Dermis microvascular lymphatic vessel endothelial cell (primary cell): ENCODE measurements around the gene TFRC. TPM values are rescaled to one million over a fixed set of nuclear protein-coding genes. Genes with fewer than 3 reads are reported as not detected.
"Not testable (repeated sequence)": the region's sequence is repeated elsewhere in the genome, so short reads cannot be mapped to it uniquely, and the experiment has no call there.

ENCODE experiments used
- DNase-seq, 2 donors: peaks; one replicate each; pipeline versions ENCODE4 v3.0.0 to v3.0.0-alpha.2; 2010; ENCODE audit warnings: low read depth in 2 of 2
- total RNA-seq: library from RNA; depleted of rRNA; stranded (reverse); fragments of >200 nt; gene quantifications from 2 replicates; pipeline ENCODE4 v1.2.1, GENCODE V29; 2014

Gene TFRC
- total RNA-seq = 99.6 and 160 TPM in 2 replicates

DNA sequence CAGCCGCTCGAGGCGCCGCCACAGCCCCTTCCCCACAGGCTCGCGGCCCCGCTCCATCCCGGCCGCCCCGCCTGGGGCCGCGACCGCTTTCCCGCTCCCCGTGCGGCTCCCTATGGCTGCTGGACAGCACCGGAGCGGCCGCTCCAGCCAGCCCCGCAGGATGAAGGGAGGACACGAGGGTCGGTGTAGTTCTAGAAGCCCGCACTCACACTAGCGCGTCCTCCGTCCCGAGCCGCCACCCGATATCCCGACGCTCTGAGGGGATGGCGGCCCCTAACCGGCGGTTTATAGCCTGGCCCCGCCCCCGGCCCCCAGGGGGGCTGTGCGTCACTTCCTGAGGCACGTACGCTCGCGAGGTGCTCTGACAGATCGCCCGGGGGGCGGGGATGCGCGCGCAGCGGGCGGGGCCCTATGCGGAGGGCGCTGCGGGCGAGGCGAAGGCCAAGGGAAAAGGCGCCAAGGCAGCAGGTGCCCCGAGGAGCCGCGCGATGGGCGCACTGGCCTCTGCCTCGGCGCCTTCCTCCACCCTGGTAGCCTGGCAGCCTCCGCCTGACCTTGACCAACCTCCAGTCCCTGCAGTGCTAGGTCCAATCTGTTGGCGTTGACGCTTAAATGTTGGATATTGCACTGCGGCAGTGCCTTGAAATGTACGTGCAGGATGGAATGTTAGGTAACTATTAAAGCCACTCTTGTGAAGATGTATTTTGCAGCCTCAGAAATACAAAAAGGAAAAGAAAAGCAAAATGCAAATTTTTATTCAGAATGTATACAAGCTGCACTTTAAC is at the start of gene TFRC:
TSS of gene TFRC (minus strand) at position 257 of the 785 bp plus-strand sequence. CDS start 4,991 bp downstream, outside the sequence.
- DNase-seq = peak; percentile 74 to 88

DNA sequence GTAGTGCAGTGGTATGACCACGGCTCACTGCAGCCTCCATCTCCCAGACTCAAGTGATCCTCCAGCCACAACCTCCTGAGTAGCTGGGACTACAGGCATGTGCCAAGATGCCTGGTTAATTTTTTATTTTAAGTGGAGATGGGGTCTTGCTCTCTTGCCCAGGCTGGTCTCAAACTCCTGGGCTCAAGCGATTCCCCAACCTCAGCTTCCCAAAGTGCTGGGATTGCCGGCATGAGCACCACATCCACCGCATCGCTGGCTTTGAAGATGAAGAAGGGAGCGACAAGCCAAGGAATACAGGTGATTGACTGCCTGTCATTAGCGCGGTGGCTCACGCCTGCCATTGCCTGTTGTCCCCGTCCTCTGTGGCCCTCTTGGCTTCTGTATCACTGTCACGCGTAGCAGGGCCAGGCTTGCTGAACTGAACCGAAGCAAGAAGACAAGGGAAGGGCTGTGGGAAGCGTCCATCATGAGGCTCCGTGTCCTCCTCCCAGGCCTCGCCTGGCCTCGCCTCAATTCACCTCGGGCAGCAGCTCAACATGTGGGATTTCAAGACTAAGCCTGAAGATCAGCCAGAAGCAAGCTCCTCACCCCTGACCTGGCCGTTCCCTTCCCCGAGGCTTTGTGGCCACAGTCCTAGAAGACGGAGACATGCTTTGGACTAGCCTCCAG is 46.4 kb upstream of the TFRC start:
- no peak for DNase-seq

DNA sequence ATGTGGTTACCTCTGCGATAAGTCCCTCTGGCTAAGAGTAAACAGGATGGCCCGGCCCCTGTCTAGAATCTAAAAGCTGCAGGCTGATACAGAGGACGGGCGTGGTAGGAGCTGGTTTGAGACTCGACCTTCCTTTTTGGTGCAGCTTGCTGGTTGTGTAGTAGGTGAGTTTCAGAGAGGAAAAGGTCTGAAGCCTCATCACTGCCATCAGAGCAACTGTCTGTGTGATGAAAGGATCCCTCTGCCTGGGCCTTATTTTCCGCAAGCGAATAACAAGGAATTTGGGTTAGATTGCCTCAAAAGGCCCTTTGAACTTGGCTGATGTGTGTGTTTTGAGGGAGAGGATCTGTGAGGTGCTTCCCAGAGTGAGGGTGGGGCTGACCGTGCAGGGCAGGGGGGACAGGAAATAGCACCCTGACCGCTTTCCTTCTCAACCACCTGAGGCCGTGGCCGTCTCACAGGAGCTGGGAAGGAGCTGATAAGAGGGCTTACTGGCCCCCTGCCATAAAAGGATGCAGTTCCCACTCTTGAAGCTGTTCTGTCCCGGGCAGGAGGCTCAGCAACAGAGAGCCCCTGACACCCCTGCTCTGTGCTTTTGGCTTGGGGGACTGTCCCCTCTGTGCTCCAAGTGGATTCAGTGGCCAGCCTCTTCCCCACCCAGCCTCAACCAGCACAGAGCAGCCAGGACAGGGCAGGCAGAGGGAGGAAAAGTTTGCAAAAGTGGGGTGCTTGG is 45.6 kb upstream of the TFRC start:
- no peak for DNase-seq

DNA sequence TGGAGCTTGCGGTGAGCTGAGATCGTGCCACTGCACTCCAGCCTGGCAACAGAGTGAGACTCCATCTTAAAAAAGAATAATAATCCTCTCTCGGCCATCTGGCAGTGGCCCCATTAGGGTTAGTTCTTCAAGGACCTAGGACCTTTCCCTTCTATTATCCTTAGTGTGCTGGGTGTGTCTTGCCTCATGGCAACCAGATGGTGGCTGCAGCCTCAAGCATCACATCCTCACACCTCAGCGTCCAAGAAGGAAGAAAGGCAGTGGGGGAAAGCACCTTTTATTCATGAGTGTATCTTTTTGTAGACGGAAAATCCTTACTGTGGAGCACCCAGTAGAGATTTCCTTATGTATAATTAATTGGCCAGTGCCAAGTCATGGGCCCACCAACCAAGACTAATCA is 42.7 kb upstream of the TFRC start:
- no peak for DNase-seq

DNA sequence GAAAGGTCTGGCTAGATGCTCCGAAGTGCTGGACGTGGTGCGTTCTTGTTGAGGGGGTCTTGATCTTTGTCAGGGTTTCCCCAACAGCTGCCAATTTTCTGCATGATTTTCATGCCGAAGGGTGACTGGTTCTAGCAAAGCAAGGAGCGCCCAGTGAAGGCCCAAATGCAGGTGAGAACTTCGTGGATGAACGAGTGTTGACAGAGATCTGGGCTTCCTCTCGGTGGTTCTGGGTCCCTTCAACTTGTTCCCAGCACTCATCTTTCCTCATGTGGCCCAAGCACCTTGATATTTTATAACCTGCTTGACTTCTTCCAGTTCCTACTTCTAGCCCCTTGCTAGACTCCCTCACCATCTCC is 40.8 kb upstream of the TFRC start:
- DNase-seq = no peak

DNA sequence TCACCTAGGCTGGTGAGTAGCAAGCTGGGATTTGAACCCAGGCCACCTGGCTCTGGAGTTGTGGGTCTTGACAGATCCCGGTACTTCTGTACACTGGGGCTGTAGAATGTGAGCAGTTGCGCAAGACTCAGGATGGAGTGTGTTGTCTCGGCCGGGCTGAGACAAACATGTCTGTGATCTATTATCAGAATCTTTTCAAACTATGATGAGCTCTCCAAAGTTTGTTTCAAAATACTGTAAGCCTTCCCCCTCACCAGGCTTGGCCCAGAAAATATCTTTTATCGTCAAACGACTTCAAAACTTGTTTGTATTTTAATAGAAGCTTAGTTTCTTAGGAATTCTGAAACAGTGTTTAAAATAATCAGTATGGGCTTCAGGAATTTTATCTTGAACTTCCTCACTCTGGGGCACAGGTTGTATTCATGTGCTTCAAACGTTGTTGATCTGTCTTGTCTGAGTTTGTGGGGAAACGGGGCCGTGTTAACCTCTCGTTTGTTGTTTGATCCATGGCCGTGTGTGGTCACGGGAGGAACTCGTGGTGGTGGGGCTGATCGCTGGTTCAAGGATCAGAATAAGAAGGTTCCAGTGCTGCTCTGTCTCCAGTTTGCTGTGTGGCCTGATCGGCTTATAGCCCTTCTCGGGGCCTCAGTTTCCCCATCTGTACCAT is 40.3 kb upstream of the TFRC start:
- DNase-seq = no peak

DNA sequence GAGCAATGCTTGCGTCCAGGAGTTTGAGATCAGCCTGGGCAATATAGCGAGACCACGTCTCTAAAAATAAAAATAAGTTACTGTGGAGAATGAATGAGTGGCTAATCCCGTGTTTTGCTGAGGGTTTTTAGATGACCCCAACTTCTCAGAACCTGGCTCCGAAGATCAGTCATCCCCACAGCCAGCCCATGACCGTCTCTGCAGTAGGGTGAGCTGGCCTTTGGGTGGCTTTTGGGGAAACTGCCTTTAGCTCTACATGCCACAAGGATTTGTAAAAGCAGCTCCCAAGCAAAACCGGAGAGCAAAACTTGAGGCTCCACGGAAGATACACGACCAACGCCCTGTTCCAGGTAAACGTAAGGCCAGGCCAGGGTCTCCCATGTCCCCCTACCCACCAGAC is 39.2 kb upstream of the TFRC start:
- no peak for DNase-seq

DNA sequence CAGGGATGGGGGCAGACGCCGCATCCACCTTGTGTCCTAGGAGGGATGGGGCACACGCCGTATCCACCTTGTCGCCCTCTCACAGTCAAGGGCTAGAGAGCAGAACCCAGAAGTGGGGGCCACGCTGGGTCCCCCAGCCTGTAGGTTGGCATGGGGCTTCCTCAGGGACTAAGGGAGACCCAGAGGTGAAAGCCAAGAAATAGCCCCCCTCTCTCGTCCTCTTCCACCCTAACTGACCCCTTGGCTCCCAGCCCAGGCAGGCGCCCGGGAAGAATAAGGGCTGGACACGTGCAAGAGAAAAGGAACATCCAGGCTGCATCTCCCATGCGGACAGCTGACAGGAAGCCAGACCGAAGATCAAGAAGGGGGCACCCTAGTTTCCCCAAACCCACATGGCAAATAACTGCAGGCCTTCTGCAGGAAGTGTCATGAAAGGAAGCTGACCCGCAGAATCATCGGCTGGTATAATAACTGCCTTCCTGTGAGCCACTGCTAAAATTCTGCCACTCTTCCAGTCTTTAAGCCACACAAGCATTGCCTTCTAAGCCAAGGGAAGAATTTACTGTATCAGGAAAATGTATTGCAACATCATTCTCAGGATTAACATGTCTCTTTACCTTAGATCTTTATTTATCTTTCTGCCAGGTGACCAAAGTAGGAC is 38.5 kb upstream of the TFRC start:
- no peak for DNase-seq

DNA sequence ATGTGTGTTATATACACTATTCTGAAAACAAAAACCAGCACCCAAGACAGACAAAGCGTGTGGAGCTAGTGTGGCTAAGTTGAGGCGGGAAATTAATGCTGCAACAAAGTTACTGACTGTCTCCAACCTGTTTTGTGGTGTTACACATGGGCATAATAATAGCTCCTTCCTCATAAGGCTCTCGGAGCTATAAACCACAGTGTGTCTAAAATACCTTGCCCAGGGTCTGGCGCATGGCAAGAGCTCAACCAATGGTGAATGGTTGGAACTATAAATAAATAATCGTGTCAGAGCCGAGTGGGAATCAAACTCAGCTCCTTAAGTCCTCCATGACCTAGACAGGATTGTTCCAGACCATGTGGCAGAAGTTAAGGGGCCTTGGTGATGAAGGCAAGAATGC is 35.9 kb upstream of the TFRC start:
- no peak for DNase-seq

DNA sequence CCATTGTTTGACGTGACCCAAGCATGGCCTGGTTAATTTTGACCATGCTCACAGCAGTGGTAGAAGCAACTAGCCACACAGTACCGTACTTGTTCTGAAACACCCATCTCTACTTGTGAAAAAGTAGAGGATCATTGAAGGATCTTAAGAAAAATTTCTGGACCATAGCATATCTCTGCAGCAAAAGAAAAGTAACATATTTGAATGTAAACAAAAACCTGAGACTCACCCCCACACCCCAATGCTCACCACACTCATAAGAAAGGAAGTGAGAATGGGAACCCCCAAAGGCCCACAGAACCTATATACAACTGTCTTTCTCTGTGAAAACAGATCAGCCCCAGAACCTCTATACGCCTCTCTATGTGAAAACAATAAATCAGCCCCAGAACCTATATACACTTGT is 33.8 kb upstream of the TFRC start:
- no peak for DNase-seq

DNA sequence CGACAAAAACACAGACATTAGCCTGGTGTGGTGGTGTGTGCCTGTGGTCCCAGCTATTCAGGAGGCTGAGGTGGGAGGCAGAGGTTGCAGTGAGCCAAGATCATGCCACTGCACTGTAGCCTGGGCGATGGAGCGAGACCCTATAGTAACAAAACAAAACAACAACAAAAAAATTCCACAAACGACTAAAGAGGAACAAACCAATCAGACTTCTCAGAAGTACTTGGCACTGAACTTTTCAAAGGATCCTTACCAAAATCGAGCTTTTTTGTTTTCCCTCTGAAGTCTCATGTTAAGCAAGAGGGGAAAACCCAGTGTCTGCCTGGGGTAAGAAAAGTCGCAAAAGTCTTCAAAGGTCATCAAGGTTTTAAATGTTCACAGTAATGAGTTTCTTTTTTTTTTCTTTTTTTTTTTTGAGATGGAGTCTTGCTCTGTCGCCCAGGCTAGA is 30.1 kb upstream of the TFRC start:
- DNase-seq = no peak

DNA sequence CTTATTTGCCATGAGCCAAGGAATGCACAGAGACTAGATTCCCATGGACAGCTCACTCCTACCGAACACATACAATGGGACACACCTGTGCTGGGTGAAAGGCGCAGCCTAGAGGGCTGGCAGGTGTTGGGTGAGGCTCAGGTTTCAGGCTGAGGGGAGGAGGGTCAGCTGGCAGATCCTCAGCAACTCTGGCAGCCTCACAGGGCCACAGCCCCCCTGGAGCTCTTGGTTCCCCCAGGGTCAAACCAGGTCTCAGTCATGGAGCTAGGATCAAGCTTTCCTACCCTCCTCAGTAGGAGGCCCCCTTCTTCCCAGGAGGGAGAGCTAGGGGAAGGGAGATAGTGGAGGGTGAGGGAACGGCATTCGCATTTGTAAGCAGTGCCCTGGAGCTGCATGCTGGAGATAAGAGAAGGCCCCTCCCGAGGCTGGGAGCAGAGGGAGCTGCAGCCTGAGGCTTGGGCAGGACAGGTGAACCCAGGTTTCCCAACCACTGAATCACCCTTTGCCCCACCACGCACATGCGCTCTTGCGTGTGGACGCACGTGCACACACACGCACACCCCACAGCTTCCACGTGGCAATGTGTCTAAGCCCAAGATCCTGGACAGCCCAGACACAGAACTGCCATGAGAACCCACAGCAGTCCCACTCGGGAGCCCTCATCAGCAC is 26.3 kb upstream of the TFRC start:
- no peak for DNase-seq

DNA sequence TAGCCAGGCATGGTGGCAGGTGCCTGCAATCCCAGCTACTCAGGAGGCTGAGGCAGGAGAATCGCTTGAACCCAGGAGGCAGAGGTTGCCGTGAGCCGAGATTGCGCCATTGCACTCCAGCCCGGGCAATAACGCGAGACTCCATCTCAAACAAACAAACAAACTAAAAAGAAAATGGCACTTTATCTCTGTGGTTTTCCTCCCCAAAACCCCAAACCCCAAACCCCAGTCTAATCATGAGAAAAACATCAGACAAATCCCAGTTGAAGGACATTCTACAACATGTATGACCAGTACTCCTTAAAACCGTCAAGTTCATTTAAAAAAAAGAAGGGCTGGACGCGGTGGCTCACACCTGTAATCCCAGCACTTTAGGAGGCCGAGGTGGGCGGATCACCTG is 22.8 kb upstream of the TFRC start:
- not testable (repeated sequence) for DNase-seq

DNA sequence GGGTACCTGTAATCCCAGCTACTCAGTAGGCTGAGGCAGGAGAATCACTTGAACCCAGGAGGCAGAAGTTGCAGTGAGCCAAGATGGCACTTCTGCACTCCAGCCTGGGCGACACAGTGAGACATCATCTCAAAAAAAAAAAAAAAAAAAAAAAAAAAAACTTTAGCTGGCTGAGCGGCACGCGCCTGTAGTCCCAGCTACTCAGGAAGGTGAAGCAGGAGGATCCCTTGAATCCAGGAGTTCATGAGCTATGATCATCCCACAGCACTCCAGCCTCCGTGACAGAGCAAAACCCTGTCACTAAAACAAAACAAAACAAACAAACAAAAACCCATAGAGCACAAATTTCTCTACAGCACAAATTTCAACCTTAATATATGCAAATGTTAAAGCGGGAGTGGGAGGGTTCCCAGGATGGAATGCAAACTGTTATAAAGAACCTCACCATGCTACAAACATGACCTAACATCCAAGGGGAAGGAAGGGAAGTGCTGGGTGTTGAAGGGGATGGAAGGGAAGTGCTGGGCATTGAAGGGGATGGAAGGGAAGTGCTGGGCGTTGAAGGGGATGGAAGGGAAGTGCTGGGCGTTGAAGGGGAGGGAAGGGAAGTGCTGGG is 16.6 kb upstream of the TFRC start:
- DNase-seq = not testable (repeated sequence)

DNA sequence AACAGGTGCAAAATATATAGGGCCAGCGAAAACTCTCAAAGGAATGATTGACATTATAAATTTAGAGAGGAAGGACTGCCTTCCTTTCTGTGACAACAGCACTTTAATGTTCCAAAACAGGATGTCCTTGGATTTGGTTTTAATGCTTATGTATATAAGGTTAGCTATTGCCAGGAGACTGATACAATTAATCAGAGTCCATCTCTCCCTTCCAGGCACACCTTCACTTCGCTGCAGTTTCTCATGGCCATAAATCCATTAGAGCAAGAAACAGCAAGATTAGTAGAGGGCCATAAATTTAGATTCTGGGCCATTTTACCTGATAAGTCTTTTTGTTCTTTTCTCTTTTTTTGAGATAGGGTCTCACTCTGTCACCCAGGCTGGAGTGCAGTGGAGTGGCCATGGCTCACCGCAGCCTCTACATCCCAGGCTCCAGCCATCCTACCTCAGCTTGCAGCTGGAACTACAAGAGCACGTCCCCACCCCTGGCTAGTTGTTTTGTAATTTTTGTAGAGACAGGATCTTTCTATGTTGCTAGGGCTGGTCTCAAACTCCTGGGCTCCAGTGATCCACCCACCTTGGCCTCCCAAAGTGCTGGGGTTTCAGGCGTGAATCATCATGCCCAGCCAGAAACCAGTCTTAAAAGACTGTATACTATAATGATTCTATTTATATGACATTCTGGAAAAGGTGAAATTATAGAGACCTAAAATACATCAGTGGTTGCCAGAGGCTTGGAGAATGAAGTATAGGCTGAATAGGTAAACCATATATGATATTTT is 15.7 kb upstream of the TFRC start:
- no peak for DNase-seq

DNA sequence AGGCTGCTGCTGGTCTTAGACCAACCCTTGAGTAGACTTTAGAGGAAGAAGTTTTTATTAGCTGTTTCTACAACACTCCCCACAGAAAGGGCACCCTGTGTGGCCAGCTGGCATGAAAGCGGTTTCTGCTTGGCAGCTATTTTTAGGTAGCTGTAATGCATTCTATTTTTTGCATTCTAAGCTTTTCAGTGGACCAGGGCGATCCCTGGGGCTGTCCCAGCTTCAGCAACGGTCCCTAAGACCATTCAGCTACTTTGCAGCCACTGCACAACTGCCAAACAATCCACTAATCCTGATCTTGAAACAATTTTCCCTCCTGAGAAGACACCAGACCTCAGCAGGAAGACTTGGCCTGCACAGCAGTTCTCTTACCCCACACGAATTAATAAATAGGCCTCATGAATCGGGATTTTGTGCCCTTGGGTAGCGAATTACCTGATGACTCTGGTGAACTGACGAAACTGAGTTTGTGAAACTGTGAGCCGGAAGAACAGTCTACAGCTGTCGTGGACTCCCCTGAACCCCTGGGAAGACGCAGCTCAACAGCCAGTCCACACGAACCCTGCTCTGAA is 14.6 kb upstream of the TFRC start:
- no peak for DNase-seq

DNA sequence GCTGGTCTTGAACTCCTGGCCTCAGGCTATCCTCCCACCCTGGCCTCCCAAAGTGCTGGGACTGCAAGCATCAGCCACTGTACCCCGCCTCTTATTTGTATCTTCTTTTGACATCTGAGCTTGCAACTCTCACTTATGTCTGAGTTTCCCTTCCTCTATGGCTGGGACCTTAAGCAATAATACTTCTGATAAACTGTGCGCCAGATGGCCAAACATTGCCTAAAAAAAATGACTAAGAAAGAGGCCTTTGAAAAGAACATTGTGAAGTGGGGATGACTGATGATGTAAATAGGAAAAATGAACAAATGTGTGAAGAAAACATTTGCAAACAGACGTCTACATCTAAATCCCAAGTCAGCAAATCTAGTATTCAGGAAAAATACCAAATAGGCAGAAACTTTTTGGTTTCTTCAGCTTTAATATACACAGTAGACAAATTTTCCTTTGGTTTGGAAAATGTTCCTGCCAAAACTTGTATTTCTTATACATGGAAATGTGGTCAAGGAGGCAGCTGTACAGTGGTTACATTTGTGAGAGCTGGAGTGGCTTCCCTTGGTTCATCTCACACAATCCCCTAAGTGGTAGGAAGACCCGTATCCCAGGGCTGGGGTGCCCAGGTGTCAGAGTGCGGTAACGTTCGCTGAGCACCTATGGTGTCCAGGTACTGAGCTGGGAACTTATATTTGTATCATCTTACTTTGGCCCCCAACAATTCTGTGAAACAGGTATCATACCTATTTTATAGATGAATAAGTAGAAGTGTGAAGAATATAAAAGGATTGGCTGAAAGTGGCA is 11.6 kb upstream of the TFRC start:
- no peak for DNase-seq

DNA sequence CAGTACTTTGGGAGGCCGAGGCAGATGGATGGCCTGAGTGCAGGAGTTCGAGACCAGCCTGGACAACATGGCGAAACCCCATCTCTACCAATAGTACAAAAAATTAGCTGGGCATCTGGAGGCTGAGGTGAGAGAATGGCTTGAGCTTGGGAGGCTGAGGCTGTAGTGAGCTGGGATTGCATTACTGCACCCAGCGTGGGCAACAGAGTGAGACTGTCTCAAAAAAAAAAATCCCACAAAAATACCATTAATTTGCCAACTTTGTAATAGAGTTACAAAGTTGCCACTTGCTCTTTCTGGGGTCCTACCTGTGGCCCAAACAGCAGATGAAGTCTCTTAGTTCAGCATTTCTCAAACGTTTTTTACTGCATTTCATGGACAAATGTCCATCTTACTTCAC is 6.0 kb upstream of the TFRC start:
- no peak for DNase-seq

DNA sequence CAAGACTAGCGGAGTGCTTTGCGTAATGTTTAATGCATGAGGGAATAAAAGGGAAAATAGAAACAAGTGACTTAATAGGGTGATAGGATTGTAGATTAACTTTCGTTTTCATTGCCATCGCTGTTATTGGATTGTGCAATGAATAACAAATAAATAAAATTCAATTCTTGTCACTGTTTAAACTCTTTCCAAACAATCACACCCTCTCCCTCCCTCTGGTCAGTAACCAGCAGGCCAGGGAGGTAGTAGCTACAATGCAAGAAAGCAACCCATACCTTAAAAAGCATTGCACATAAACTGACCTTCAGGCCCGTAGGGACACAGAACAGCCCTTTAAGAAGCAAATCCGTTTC is 705 bp upstream of the TFRC start:
- DNase-seq = no peak
